ENCODE measurements around the gene CCSER1.

GRCh38 chr4:91267543-91267942 lies 1140.3 kb downstream of the CCSER1 start:
- TF ChIP-seq EZH2 (IDR thresholded peaks at IDR 0.05; ENCODE audit: low read depth) = no peak
- no peak for TF ChIP-seq CTCF (conservative IDR thresholded peaks at IDR 0.05)

All from PC-9 (cell line).